HepG2 (cell line): ENCODE results near the gene TIMM8B. TPM values are rescaled to one million over a fixed set of nuclear protein-coding genes. Genes with fewer than 3 reads are reported as not detected.
A peak's percentile ranks its signal among the peaks of the same experiment; 100 is the strongest.

ENCODE experiments used
- ASH2L ChIP-seq: fragments of 300-600, 200-600 bp; sonication (generic); IDR thresholded peaks from 2 replicates; pipeline ENCODE4 v1.7.0; 2017; ENCODE audit warnings: low read depth, mild to moderate bottlenecking, moderate library complexity, mixed read lengths, low read length; ENCODE audit not compliant: insufficient read length
- ATF7 ChIP-seq, 2 experiments: fragments of 450-650 bp in 1 of 2; sonication (generic) in 1 of 2; formaldehyde crosslinking in 1 of 2; IDR thresholded peaks; 2 replicates each; pipeline versions ENCODE4 v1.4.0 to v1.6.1; 2016 to 2020; ENCODE audit warnings: antibody characterized with exemption in 1 of 2, mild to moderate bottlenecking in 1 of 2, missing genetic modification reagents in 1 of 2
- DRAP1 ChIP-seq: IDR thresholded peaks from 2 replicates; pipeline ENCODE4 v1.6.1; 2016; ENCODE audit warnings: missing genetic modification reagents, missing compliant biosample characterization
- EP300 ChIP-seq, 3 experiments: sonication (generic) in 1 of 3; formaldehyde crosslinking in 1 of 3; IDR thresholded peaks; 2 replicates each; pipeline versions ENCODE4 v1.5.1 to v1.6.1; 2011 to 2020; ENCODE audit warnings: low read depth in 2 of 3, low read length in 2 of 3, borderline replicate concordance in 1 of 3, improper control_type of control experiment in 1 of 3, mild to moderate bottlenecking in 1 of 3, missing genetic modification reagents in 1 of 3, moderate library complexity in 1 of 3
- EZH2 ChIP-seq: conservative IDR thresholded peaks from 2 replicates; pipeline ENCODE4 v1.6.1; 2012; ENCODE audit warnings: mild to moderate bottlenecking, low read depth, low read length, moderate library complexity
- PATZ1 ChIP-seq: sonication (generic); formaldehyde crosslinking; IDR thresholded peaks from 2 replicates; pipeline ENCODE4 v1.4.0; 2020; ENCODE audit warnings: missing genetic modification reagents
- REL ChIP-seq: sonication (generic); formaldehyde crosslinking; conservative IDR thresholded peaks from 2 replicates; pipeline ENCODE4 v1.8.0; 2022; ENCODE audit warnings: mild to moderate bottlenecking, missing genetic modification reagents, moderate library complexity
- TBX2 ChIP-seq: sonication (generic); formaldehyde crosslinking; IDR thresholded peaks from 2 replicates; pipeline ENCODE4 v1.5.0; 2020; ENCODE audit warnings: missing genetic modification reagents, mild to moderate bottlenecking, borderline replicate concordance
- TRIM24 ChIP-seq: sonication (generic); formaldehyde crosslinking; IDR thresholded peaks from 2 replicates; pipeline ENCODE4 v1.8.0; 2022; ENCODE audit warnings: mild to moderate bottlenecking, missing genetic modification reagents
- ZBTB49 ChIP-seq: sonication (generic); formaldehyde crosslinking; IDR thresholded peaks from 2 replicates; pipeline ENCODE4 v1.4.0; 2020; ENCODE audit warnings: missing genetic modification reagents, borderline replicate concordance
- ZNF143 ChIP-seq: sonication (generic); formaldehyde crosslinking; IDR thresholded peaks from 2 replicates; pipeline ENCODE4 v1.4.0; 2020; ENCODE audit warnings: missing genetic modification reagents
- ZNF646 ChIP-seq: sonication (generic); formaldehyde crosslinking; IDR thresholded peaks from 2 replicates; pipeline ENCODE4 v1.9.0; 2021; ENCODE audit warnings: mild to moderate bottlenecking, missing genetic modification reagents
- ZNF790 ChIP-seq: sonication (generic); formaldehyde crosslinking; IDR thresholded peaks from 2 replicates; pipeline ENCODE4 v1.8.0; 2022; ENCODE audit warnings: missing genetic modification reagents, mild to moderate bottlenecking, borderline replicate concordance
- ZNF879 ChIP-seq: sonication (generic); formaldehyde crosslinking; IDR thresholded peaks from 2 replicates; pipeline ENCODE4 v1.8.1; 2023; ENCODE audit warnings: missing genetic modification reagents
- polyA plus RNA-seq, 8 experiments: library from polyadenylated mRNA; depleted of rRNA in 3 of 8; stranded (reverse) in 7 of 8; unstranded in 1 of 8; fragments of >200 nt; fragmentation: Illumina TruSeq in 4 of 8; extraction: Trizol in 4 of 8; gene quantifications; 2 replicates each; pipeline versions ENCODE4 v1.2.1 to v1.2.3, GENCODE V29; 2011 to 2016; ENCODE audit warnings: low read depth in 4 of 8, missing spikeins in 1 of 8, mixed read lengths in 1 of 8; ENCODE audit not compliant: insufficient read depth in 1 of 8
- total RNA-seq, 5 experiments: library from RNA; depleted of rRNA; stranded (reverse); fragments of >200 nt; fragmentation: Illumina TruSeq; extraction: Trizol; gene quantifications; 2 replicates each; pipeline ENCODE4 v1.2.3, GENCODE V29; 2016; ENCODE audit warnings: low read depth in 1 of 5

Gene TIMM8B
- total and polyA plus RNA-seq, 2 of the 13 experiments (the other 11 are each of a cell fraction or from before 2014, with no cell fraction given) = 84.5 to 98.3 TPM

GRCh38 chr11:112073941-112074811 is 12.4 kb downstream of the TIMM8B start, which contains the start of the genes NKAPD1 and PIH1D2 (continued):
- no peak for TF ChIP-seq ZNF646 (CRISPR knock-in tag)
- TF ChIP-seq ASH2L = peak; percentile 99
- TF ChIP-seq PATZ1 (CRISPR knock-in tag) = peak; percentile 83
- TF ChIP-seq ZBTB49 (CRISPR knock-in tag) = no peak
- no peak for TF ChIP-seq EP300 (IDR thresholded peaks at IDR 0.05; ENCODE audit: low read depth in 2 of 2, low read length in 2 of 2)
- no peak; the same call in 1 of the 2 replicates for TF ChIP-seq EP300 (CRISPR knock-in tag; IDR thresholded peaks at IDR 0.05; ENCODE audit: borderline replicate concordance)
- TF ChIP-seq ZNF879 (CRISPR knock-in tag) = no peak
- TF ChIP-seq ZNF143 (CRISPR knock-in tag) = no peak
- no peak for TF ChIP-seq REL (CRISPR knock-in tag)
- TF ChIP-seq EZH2 = no peak
- no peak for TF ChIP-seq ATF7 (IDR thresholded peaks at IDR 0.05)
- no peak for TF ChIP-seq ATF7 (CRISPR knock-in tag; IDR thresholded peaks at IDR 0.05)
- TF ChIP-seq DRAP1 (CRISPR knock-in tag) = no peak
- no peak; the same call in 1 of the 2 replicates for TF ChIP-seq TBX2 (CRISPR knock-in tag)
- no peak for TF ChIP-seq ZNF790
- TF ChIP-seq TRIM24 (CRISPR knock-in tag) = no peak
